ENCODE measurements around the gene PARS2. TPM values are rescaled to one million over a fixed set of nuclear protein-coding genes. Genes with fewer than 3 reads are reported as not detected.
A peak's percentile ranks its signal among the peaks of the same experiment; 100 is the strongest.

The PARS2 gene
- total RNA-seq, 1 experiment from 2014 or later: 9.6 TPM

- TF ChIP-seq CEBPB (IDR thresholded peaks at IDR 0.05; ENCODE audit: low read depth) (no peak), ZNF274 (IDR thresholded peaks at IDR 0.05; ENCODE audit: low read depth, low read length) (no peak), REST (IDR thresholded peaks at IDR 0.05; ENCODE audit: low read depth) (no peak), EZH2phosphoT487 (IDR thresholded peaks at IDR 0.05; ENCODE audit: borderline replicate concordance) (no peak), ATF3 (IDR thresholded peaks at IDR 0.05) (no peak)
Observed at GRCh38 chr1:54807756-54808155, 43.4 kb upstream of the PARS2 start (continued).

- ChIA-PET RAD21 (ENCODE audit: low non-redundant PET in 1 of 2, low total read pairs in 2 of 2, uncharacterized antibody in 2 of 2, unreplicated experiment in 2 of 2) (no interaction called here), CTCF (interaction anchor here (0.7 to 1.5 kb wide), 4 partner anchors 133 to 308 kb away, joined by 3 to 4 read pairs (median 3); no protein-coding TSS in a partner anchor)
Observed at GRCh38 chr1:54806931-54807611, 42.7 kb upstream of the PARS2 start.

More at GRCh38 chr1:54806931-54807611, 42.7 kb upstream of the PARS2 start:
- TF ChIP-seq ELF1 (IDR thresholded peaks at IDR 0.05; ENCODE audit: borderline replicate concordance, low read depth) (no peak), SIN3A (IDR thresholded peaks at IDR 0.05; ENCODE audit: low read depth) (no peak), CTCF (IDR thresholded peaks at IDR 0.05 in 2 of 3, conservative IDR thresholded peaks at IDR 0.05 in 1 of 3; ENCODE audit: borderline replicate concordance in 1 of 3, insufficient read depth in 1 of 3, low read depth in 2 of 3, low read length in 2 of 3) (0 out of 6 replicates have a peak, but pooled peaks of 1 of the 3 experiments have one; percentile 9), POLR2A (IDR thresholded peaks at IDR 0.05; ENCODE audit: borderline replicate concordance, extremely low read depth, insufficient read depth, insufficient read length) (no peak), TCF7L2 (IDR thresholded peaks at IDR 0.05; ENCODE audit: borderline replicate concordance, extremely low read depth, insufficient read depth, insufficient read length) (no peak), ZFX (IDR thresholded peaks at IDR 0.05) (no peak)
- Histone ChIP-seq H3K9me2 (ENCODE audit: insufficient read depth) (no peaks in the 10 kb centered on the region), H3K9ac (ENCODE audit: low read length) (no peak overlapping the region; the same call in 1 of the 2 replicates), H3K4me1 (ENCODE audit: control insufficient read depth in 1 of 2, insufficient read depth in 2 of 2, low read length in 2 of 2) (peaks cover 7 to 45% of the 10 kb centered on the region in 2 experiments), H3K4me2 (ENCODE audit: low read length) (peak overlapping the region; percentile 63), H4K20me1 (ENCODE audit: insufficient read depth) (no peaks in the 10 kb centered on the region), H2AFZ (ENCODE audit: low read depth, low read length, poor library complexity, severe bottlenecking) (peak overlapping the region; percentile 82), H3K79me2 (ENCODE audit: insufficient read depth, low read length) (no peaks in the 10 kb centered on the region), H3K4me3 (replicated peaks in 1 of 2; ENCODE audit: low read depth in 1 of 2, low read length in 2 of 2) (peak overlapping the region in 1 of 2 experiments; percentile 15; a peak in 1 of 4 replicates), H3K9me3 (ENCODE audit: control insufficient read depth in 1 of 2, insufficient read depth in 1 of 2, low read depth in 1 of 2, low read length in 2 of 2) (no peaks in the 10 kb centered on the region), H3K36me3 (ENCODE audit: control insufficient read depth in 1 of 2, insufficient read depth in 2 of 2, low read length in 2 of 2) (no peaks in the 10 kb centered on the region), H3K27ac (ENCODE audit: low read depth, low read length) (no peak overlapping the region), H3K27me3 (ENCODE audit: insufficient read depth, low read length) (no peaks in the 10 kb centered on the region)
- DNase-seq (ENCODE audit: low read depth, low spot score) (peak; percentile 39), ATAC-seq (peak; percentile 57)
- intact Hi-C loops (cut with micrococcal nuclease): loop anchor here (5.0 to 10.0 kb wide), 2 partner anchors 40 to 218 kb away; no protein-coding TSS in a partner anchor
- BruUV-seq (replicated peaks): no TSS peak
- POLR2A ChIA-PET: no interaction called here
